Vagina (tissue), 2 donors: ENCODE results near the gene BMPR1A. TPM values are rescaled to one million over a fixed set of nuclear protein-coding genes. Genes with fewer than 3 reads are reported as not detected.
A peak's percentile ranks its signal among the peaks of the same experiment; 100 is the strongest.
"Not testable (repeated sequence)": the region's sequence is repeated elsewhere in the genome, so short reads cannot be mapped to it uniquely, and the experiment has no call there.

Experiments
- DNase-seq, 2 donors: peaks; one replicate each; pipeline ENCODE4 v3.0.0-alpha.2; 2017; ENCODE audit errors: extremely low spot score in 2 of 2
- H3K27ac ChIP-seq: fragments of 200-600 bp; sonication (generic); one replicate; pipeline ENCODE4 v1.5.1; 2019
- H3K27me3 ChIP-seq: fragments of 200-600 bp; sonication (generic); one replicate; pipeline ENCODE4 v1.5.1; 2019
- H3K36me3 ChIP-seq, 2 donors: fragments of 200-600 bp; sonication (generic); one replicate each; pipeline ENCODE4 v1.5.1; 2017 to 2019
- H3K4me1 ChIP-seq: fragments of 200-600 bp; sonication (generic); one replicate; pipeline ENCODE4 v1.5.1; 2019
- H3K4me3 ChIP-seq, 2 donors: fragments of 200-600 bp; sonication (generic); 1 replicate in 1 of 2; 2 replicates in 1 of 2; pipeline ENCODE4 v1.5.1; 2016 to 2019
- H3K9me3 ChIP-seq: fragments of 200-600 bp; sonication (generic); one replicate; pipeline ENCODE4 v1.5.1; 2019
- POLR2A ChIP-seq, 2 donors: fragments of 450-650 bp; IDR thresholded peaks; one replicate each; pipeline ENCODE4 v1.6.1; 2017; ENCODE audit warnings: antibody characterized with exemption in 2 of 2, mild to moderate bottlenecking in 2 of 2, moderate library complexity in 2 of 2
- POLR2AphosphoS5 ChIP-seq, 2 donors: sonication (generic); formaldehyde crosslinking; IDR thresholded peaks; one replicate each; pipeline ENCODE4 v1.9.0; 2017; ENCODE audit warnings: antibody characterized with exemption in 2 of 2, mild to moderate bottlenecking in 2 of 2, low read depth in 1 of 2; ENCODE audit not compliant: insufficient read depth in 1 of 2
- intact Hi-C: fragments of 100-400 bp; cut with DNase I; formaldehyde crosslinking; loops from one replicate; pipeline ENCODE4 v1.15.1; 2023
- total RNA-seq: library from RNA; depleted of rRNA; stranded (reverse); fragments of >200 nt; gene quantifications from one replicate; pipeline ENCODE4 v1.2.3, GENCODE V29; 2016
- TF ChIP-seq, protein P1 (sequence below), 3 experiments: fragments of 450-650 bp in 2 of 3; fragments of 200-600 bp in 1 of 3; sonication (generic) in 1 of 3; IDR thresholded peaks; one replicate each; pipeline ENCODE4 v1.5.1; 2017 to 2019; ENCODE audit warnings: antibody characterized with exemption in 3 of 3, mild to moderate bottlenecking in 2 of 3, moderate library complexity in 2 of 3

Gene BMPR1A
- total RNA-seq, 1 donor from 2014 or later, result 33.1 TPM

DNA sequence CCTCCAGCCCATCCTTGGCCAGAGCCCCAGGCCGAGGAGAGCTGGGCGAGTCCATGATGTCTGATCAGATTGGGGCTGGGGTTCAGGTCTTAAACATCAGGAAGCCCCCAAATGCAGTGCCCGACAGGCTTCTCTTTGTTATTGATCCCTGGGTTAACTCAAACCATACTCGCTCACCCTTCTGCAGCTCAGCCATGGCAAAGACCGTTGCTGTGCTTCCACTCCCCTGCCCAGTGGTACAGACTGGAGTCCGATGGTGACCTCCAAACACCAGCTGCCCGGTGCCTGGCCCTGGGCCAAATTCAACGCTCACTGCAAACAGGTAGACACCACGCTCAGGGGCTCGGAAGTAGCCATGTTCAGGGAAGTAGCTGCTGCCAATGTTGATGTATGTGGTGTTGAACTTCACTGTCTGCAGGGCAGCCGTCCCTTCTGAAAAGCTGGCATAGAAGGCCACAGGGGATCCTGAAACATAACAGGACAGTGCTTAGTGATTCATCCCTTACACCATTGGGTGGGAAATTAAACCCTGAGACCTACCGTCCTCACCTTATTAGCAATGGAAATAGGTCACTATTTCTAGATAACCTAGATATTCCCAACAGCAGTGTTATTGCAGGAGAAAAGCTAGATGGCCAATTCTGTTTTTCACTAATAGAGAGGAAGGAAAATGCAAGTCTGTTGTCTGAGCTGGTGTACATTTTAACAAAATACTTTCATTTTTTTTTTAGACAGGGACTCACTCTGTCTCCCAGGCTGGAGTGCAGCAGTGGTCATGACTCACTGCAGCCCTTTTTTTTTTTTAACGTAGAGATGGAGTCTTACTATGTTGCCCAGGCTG, 180.5 kb downstream of the BMPR1A start:
- TF ChIP-seq, protein P1, sequence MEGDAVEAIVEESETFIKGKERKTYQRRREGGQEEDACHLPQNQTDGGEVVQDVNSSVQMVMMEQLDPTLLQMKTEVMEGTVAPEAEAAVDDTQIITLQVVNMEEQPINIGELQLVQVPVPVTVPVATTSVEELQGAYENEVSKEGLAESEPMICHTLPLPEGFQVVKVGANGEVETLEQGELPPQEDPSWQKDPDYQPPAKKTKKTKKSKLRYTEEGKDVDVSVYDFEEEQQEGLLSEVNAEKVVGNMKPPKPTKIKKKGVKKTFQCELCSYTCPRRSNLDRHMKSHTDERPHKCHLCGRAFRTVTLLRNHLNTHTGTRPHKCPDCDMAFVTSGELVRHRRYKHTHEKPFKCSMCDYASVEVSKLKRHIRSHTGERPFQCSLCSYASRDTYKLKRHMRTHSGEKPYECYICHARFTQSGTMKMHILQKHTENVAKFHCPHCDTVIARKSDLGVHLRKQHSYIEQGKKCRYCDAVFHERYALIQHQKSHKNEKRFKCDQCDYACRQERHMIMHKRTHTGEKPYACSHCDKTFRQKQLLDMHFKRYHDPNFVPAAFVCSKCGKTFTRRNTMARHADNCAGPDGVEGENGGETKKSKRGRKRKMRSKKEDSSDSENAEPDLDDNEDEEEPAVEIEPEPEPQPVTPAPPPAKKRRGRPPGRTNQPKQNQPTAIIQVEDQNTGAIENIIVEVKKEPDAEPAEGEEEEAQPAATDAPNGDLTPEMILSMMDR (IDR thresholded peaks at IDR 0.05), result no peak
- no peak for TF ChIP-seq POLR2AphosphoS5 (IDR thresholded peaks at IDR 0.05; ENCODE audit: insufficient read depth in 1 of 2, low read depth in 1 of 2)
- no peak for TF ChIP-seq POLR2A (IDR thresholded peaks at IDR 0.05)
- no peak for DNase-seq
- H3K9me3 ChIP-seq, result no peaks in the 10 kb centered on the region
- no peak overlapping the region for H3K27ac ChIP-seq
- intact Hi-C loops, result no loop called here
- H3K4me1 ChIP-seq, result no peaks in the 10 kb centered on the region
- no peak overlapping the region for H3K4me3 ChIP-seq
- H3K27me3 ChIP-seq, result no peaks in the 10 kb centered on the region
- no peaks in the 10 kb centered on the region for H3K36me3 ChIP-seq

DNA sequence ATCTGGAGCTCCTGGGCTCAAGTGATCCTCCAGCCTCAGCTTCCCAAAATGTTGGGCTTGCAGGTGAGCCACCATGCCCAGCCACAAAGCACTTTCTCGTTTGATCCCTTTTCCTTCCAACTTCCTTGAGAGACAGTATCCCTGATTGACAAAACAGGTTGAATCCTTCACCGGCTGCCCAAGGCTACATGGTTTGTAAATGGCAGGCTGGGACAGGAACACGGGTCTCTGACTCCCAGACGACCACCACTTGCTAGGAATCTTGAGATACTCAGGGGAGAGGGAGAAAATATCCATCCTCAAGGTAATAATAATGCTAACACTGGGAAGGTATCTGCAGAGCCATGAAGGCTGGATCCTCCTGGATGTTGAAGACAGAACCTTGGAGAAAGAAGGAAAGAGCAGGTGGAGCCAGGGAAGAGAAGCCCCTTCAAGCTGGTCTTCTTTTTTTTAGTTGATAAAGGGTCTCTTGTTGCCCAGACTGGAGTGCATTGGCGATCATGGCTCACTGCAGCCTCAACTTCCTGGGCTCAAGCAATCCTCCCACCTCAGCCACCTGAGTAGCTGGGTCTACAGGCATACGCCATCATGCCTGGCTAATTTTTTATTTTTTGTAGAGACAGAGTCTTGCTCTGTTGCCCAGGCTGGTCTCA, 181.2 kb downstream of the BMPR1A start:
- Histone ChIP-seq H3K27me3 (no peaks in the 10 kb centered on the region), H3K4me3 (no peak overlapping the region), H3K4me1 (no peaks in the 10 kb centered on the region), H3K36me3 (no peaks in the 10 kb centered on the region), H3K27ac (no peak overlapping the region), H3K9me3 (no peaks in the 10 kb centered on the region)
- no peak for DNase-seq
- TF ChIP-seq, protein P1 (IDR thresholded peaks at IDR 0.05), result no peak
- TF ChIP-seq POLR2AphosphoS5 (IDR thresholded peaks at IDR 0.05; ENCODE audit: insufficient read depth in 1 of 2, low read depth in 1 of 2) (no peak), POLR2A (IDR thresholded peaks at IDR 0.05) (no peak)
- intact Hi-C loops, result no loop called here

DNA sequence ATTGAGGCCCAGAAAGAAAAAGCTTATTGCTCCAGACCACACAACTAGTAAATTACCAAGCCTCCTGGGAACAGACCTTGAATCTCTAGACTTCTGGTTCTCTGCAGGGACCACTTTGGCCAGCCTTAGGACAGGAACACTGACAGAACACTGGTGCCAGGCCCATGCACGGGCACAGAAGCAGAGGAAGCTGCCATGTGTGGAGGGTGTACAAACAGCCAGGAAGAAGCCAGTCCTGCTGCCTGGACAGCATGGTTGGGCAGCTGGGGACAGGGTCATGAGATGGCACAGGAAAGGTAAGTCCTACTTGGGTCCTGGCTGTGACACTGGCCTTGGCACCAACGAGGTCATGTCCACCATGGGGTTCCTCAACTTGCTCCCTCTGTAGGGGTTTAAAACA, 181.8 kb downstream of the BMPR1A start:
- Histone ChIP-seq H3K9me3 (no peaks in the 10 kb centered on the region), H3K4me1 (no peaks in the 10 kb centered on the region), H3K27ac (no peak overlapping the region), H3K36me3 (no peaks in the 10 kb centered on the region), H3K4me3 (no peak overlapping the region), H3K27me3 (no peaks in the 10 kb centered on the region)
- no peak for DNase-seq
- intact Hi-C loops, result no loop called here
- TF ChIP-seq, protein P1 (IDR thresholded peaks at IDR 0.05), result no peak
- TF ChIP-seq POLR2A (IDR thresholded peaks at IDR 0.05), result no peak
- no peak for TF ChIP-seq POLR2AphosphoS5 (IDR thresholded peaks at IDR 0.05; ENCODE audit: insufficient read depth in 1 of 2, low read depth in 1 of 2)

DNA sequence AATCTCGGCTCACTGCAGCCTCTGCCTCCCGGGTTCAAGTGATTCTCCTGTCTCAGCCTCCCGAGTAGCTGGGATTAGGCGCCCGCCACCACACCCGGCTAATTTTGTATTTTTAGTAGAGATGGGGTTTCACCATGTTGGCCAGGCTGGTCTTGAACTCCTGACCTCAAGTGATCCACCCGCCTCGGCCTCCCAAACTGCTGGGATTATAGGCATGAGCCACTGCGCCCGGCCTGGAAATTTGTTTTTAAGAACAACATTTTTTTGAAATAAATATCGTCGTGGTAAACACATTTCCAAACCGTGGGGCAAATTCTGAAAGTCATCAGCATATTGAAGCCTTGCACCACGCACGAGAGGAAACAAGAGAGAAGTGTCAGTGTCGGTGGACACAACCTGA, 183.7 kb downstream of the BMPR1A start:
- H3K27me3 ChIP-seq, DNase-seq, H3K27ac ChIP-seq, intact Hi-C loops, H3K4me3 ChIP-seq, H3K9me3 ChIP-seq, H3K36me3 ChIP-seq, H3K4me1 ChIP-seq: not testable (repeated sequence)

DNA sequence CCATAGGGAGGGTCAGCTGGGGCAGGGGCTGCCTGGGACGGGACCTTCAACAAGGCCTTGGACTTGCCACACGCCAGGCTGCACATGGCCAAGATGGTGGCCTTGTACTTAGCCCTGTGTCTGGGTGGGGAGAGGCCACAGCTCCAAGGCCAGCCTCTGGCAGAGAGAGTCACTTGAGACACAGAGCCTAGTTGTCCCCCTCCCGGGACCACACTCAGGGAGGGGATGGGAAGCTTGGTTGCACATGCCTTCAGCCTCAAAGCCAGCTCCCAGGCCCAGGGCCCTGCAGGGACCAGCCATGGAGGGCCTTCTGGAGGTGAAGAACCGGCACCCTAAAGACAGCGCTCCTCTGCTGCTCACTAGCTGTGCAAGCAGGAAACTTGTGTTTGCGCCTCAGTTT, 184.3 kb downstream of the BMPR1A start:
- intact Hi-C loops, result loop anchor here (1.0 kb wide), 1 partner anchor 251 kb away; no protein-coding TSS in a partner anchor
- Histone ChIP-seq H3K36me3 (no peaks in the 10 kb centered on the region), H3K27me3 (no peaks in the 10 kb centered on the region), H3K4me3 (no peak overlapping the region), H3K4me1 (peaks cover 12% of the 10 kb centered on the region), H3K9me3 (no peaks in the 10 kb centered on the region), H3K27ac (no peak overlapping the region)
- TF ChIP-seq POLR2A (IDR thresholded peaks at IDR 0.05) (no peak), POLR2AphosphoS5 (IDR thresholded peaks at IDR 0.05; ENCODE audit: insufficient read depth in 1 of 2, low read depth in 1 of 2) (no peak)
- TF ChIP-seq, protein P1 (IDR thresholded peaks at IDR 0.05), result no peak
- peak in 1 of 2 donors; percentile 86 for DNase-seq
